HG03575 (cell line): Measurements from ENCODE around the gene PDILT.

Source experiments
- ATAC-seq: cut with Tn5 transposase; IDR thresholded peaks from one replicate; pipeline ENCODE4 v1.9.1; 2021; ENCODE audit not compliant: unreplicated experiment, insufficient number of reproducible peaks, low FRiP score; ENCODE audit errors: extremely low read depth

Gene PDILT

DNA sequence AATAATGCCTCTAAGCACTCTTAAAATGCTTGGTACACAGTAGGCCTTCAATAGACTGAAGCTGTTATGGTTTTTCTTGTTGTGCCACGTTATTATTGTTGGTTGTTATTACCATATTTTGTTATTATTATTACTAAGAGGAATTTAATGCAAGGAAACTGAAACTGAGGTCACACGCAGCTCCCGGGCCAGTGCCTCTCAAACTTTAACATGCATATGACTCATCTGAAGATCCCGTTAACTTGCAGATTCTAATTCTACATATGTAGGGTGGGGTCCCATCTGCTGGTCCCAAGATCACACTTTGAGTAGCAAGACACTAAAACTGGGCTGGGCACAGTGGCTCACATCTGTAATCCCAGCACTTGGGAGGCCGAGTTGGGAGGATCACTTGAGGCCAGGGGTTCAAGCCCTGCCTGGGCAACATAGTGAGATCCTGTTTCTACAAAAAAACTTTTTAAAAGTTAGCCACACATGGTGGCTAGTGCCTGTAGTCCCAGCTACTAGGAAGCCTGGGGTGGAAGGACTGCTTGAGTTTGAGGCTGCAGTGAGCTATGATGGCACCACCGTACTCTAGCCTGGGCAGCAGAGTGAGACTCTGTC is 5.7 kb upstream of the PDILT start:
- no peak for ATAC-seq

DNA sequence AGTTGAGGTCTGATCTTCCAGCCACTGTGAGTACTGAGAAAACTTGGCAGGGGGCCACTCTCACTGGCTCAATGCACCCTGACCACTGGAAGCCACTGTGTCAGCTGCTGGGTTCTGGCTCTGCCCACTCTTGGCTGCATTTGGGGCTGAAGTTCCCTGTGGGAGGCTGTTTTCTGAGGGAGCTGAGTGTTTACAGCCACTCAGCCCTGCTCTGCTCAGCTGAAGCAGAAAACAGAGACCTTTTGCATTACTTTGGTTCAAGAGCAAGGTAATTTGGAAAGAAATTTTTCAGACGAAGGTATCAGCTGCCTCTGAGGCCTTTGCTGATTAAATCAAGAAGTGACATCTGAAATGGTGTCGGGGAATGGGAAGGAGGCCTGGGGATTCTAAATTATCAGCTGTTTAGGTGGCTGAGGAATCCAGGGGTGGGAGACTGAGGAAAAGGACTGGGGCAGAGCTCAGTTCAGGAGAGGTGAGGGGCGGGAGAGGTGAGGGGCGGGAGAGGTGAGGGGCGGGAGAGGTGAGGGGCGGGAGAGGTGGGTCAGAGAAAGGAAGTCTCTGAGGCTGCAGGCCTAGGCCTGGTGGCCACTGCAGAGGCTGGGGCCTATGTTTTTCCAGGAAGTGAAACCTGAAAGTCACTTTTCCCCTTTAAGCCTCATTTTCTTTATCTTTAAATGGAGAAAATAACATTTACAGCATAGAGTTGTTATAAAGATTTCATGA is 5.0 kb upstream of the PDILT start, which contains the start of gene ACSM5:
Gene ACSM5, plus strand, starts transcription at position 137 of the 723 bp plus-strand sequence. CDS start 1,951 bp downstream, outside the sequence.
- ATAC-seq, result no peak

DNA sequence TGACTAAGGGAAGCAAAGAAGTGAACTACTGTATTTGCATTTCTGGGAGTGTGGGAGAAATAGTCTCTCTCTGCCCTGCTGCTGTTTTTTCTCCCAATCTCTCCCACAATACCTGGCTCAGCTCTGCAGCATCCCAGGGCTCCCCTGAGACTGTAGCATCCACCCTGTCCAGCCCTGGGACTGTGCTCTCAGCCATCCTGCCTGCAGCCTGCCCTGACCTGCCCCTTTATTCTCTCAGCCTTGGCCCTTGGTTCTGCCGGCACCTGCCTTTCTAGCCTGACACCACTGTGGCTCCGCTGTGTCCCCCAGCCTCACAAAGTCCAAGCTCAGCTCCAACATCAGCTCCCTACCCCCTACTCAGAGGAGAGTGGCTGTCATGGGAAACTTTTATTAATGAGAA is 1.9 kb downstream of the PDILT start:
- ATAC-seq, result no peak

DNA sequence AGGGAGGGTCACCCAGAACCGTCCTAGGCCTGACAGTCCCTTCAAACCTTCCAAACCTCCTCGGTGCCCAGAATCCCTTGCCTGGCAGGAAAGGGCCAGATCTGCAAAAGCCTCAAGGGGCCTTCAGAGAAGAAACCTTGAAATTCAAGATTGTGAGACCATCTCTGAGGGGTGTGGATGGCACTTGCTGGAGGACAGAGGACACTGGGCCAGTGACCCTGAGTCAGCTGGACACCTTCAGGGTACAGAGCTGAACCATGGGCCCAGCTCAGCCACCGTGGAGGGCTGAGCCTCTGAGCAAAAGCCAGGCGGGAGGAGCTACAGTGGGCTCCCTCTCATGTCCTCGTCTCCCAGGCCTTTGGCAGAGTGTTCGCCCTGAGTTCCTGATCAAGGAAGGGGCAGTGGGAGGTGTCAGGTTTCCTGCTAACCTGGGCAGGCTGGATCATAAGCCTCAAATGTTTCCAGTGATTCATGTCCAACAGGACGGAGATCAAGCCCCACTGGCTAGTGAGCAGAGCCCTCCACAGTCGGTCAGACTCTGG is 3.0 kb downstream of the PDILT start:
- ATAC-seq, result no peak

DNA sequence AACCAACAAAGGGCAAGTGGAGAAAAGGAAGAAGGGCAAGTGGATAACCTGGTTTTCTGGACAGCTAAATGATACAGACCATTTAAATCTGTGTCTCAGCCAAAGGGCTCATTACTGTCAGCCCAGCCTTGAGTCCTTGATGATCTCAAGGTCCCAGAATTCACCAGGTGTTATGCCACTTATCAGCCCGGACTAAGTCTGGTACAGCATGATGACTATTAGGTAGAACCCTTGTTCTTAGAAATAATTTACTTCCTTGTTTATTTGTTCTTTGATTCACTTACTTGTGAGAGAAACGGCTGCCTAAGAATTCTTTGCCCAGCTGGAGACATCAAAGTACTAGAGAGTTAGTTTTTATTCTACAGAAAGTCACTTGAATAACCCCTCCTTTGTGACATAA is 3.5 kb downstream of the PDILT start:
- no peak for ATAC-seq

DNA sequence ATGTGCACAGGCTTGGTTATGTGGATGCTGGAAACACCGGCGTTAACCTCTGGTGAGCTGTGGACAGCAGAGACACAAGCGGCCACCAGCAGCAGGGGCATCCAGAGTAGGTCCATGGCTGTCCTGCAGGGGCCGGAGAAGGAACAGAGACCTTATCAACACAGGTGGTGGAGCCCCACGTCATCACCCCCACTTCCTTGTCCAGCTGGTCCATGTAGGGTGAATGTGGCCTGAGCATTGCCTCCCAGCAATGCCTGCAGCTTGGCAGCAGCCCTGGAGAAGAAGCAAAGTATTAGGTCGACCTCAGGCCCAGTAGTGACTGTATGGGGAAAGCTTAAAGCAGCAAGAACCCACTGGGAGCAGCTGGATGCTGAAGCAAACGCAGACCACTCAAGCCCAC is 5.4 kb downstream of the PDILT start:
- ATAC-seq, result no peak

DNA sequence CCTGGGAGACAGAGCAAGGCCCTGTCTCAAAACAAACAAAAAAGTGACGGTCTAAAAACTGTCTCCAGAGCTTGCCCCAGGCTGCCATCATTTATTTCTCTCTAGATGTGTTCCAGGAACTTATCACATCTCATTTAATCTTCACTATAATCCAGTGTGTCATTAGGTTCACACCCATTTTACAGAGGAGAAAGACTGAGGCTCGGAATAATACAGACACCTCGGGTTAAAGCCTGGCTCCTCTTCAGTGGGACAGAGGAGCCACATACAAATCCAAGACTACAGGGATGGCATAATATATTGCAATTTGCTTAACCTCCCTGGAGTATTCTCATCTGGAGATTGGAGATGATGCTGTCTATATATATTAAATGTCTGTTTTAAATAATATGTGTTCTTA is 5.9 kb downstream of the PDILT start:
- ATAC-seq, result no peak

DNA sequence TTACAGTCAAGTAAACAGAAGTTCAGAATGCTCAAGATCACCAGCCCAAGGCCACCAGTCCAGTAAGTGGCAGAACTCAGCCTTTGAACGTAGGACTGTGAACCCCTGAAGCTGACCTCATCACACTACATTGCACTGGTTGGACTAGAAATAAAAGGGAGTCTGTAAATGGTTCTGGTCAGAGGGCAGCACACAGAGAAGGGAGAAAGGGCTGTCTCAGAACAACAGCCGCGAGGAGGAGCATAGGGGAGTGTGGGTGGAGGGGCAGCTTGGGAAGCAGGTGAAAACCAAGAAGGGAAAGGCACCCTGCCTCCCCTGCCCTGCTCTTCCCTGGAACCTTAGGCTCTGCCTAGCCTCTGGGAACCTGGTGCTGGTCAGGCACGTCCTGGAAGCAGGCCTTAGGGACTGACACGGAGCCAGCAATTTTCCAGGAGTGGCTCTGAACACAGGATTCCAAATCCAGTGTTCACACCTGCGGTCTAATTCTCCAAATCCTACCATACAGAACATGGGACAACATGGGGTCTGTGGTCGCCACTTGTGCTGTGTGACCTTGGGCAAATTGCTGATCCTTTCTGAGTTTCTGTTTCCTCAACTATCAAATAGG is 7.0 kb downstream of the PDILT start:
- ATAC-seq, result no peak

DNA sequence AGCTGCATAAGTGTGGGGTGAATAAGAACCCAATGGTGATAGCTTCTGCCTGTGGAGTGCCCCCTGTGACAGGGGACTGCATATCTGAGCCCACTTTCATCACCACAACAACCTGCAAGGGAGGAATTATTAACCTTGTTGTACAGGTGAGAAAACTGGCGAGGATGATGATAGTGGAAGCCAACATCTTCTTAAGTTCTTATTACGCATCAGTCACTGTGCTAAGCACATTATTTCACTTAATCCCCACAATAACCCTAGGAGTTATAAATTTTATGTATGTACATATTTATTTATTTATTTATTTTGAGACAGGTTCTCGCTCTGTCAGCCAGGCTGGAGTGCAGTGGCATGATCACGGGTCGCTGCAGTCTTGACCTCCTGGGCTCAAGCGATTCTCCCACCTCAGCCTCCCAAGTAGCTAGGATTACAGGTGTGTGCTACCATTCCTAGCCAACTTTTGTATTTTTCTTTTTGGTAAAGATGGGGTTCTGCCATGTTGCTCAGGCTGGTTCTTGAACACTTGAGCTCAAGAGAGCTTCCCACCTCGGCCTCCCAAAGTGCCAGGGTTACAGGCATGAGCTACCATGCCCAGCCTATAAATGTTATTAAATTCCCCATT is 7.6 kb downstream of the PDILT start:
- no peak for ATAC-seq

DNA sequence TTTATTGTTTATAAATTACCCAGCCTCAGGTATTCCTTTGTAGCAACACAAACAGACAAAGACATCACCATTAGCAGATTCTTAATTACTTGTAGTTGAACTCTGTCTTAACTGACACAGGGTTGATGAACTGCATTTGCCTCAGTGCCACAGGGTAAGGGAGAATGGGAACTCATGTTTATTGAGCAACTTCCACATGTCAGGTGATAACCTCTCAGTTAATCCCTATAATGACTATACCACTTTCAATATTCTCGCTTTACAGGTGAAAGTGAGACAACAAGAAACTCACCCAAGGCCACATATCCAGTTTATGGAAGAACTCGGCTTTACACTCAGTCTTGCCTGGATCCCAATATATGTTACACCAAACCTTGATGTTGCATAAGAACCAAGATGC is 8.6 kb downstream of the PDILT start:
- no peak for ATAC-seq

DNA sequence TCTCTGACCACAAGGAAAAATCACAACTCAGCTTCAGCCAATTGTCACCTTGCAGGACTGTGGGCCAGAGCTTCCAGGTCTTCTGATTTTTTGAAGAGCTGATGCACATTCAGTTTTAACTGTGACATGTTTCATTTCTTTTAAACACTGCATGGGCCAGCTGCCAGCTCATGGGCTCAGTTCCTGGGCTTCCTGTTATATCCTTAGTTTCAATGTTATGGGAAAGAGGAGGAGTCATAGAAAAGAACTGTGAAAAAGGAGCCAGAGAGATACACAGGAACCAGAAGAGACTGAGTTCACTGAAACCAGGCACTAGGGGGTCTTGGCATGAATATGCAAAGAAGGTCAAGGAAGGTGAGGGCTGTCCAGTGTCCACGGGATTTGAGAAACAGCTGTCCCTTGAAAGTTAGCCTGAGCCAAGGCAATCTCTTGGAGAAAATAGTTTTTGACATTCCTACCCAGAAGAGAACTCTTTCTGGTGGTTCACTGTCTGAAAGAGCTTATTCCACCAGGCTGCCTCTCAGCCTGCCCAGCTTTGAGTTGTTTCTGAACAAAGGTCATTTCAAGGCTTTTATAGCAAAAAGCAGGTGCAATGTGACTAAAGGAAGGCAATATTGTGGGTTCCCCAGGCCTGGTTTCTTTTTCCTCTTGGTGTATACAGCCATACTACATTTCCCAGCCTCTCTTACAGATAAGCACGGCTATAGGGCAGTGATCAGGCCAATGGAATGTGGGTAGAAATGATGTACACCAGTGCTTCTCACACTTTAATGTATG is 10.5 kb downstream of the PDILT start:
- no peak for ATAC-seq

DNA sequence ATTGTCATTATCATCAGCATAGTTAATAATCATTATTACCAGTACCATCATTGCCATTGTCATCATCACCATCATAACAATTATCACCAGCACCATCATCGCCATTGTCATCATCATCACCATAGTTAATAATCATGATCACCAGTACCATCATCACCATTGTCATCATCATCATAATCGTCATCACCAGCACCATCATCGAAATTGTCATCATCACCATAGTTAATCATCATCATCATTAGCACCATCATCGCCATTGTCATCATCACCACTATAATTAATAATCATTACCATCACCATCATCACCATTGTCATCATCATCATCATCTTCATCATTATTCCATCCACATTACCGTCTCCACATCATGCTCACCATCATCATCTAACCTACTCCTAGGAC is 13.5 kb downstream of the PDILT start:
- ATAC-seq, result no peak

DNA sequence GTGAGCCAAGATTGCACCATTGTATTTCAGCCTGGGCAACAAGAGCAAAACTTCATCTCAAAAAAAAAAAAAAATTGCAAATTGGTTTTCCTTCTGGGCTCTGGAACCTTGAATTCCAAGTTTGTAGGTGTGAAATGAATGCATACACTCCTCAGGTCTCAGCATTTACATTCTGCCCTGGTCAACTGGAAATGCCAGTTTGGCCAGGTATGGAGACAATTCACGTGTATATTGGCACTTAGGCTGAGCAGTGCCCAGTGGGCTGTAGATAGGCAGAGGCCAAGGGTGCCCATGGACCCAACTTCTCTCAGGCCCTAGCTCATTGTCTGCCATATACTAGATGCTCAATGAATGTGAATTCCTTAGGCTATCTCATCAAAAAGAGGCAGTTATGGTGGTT is 15.7 kb downstream of the PDILT start:
- ATAC-seq, result no peak

DNA sequence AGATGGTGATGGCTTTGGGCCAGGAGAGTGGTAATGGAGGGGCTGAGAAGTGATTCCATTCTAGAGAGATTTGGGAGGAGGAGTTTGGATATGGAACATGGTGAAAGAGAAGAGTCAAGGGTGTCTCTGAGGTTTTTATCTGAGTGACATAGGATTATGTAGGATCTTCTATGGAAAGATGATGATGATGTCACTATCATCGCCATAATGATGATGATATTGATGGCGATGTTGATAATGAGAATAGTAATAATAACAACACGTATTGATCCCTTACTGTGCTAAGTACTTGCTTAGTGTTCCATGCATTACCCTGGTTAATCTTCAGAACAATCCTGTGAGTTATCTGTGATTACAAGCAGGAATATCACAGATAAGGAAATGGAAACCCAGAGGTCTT is 16.6 kb downstream of the PDILT start:
- no peak for ATAC-seq

DNA sequence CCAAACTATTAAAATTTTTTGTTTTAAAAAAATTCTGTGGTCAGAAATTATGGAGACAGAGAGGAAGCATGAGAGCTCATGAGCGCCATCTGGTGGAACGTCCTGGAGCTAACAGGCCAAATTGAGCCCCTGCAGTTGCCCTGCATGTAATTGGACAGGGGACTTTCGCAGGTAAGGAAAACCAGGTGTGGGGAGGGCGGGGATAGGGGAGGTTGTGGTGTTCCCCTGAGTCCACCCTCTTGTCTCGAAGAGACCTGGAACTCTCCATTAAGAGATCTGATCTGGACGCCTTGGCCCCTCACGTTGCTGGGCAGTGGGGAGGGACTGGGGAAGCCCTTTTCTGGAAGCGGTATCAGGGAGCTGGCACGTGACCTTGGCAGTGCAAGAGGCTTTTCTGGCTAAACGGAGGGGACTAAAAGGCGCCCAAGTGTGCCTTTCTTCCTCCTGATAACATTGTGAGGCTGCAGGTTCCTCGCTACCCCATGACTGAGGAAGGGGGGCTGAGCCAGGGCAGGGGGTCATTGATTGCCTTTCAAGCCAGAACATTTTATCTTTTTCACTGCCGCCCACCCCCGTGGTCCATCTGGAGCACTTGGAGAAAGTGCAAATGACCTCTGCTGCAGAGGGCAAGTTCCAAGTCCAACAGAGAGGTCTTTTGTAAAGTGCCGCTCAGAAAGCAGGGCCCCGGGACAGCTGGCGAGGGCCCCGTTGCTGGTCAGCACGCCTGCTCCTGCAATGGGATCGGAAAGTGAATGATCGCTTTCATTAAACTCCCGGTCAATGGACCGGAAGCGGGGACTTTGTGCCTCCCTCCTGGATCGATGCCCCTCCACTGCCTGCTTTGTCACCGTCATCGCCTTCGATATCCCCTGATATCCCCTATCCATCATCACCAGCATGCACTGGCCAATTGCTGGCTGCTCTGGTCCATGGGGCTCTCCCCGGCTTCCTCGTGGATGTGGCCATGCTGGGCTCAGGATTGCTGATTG is 18.4 kb downstream of the PDILT start:
- no peak for ATAC-seq

DNA sequence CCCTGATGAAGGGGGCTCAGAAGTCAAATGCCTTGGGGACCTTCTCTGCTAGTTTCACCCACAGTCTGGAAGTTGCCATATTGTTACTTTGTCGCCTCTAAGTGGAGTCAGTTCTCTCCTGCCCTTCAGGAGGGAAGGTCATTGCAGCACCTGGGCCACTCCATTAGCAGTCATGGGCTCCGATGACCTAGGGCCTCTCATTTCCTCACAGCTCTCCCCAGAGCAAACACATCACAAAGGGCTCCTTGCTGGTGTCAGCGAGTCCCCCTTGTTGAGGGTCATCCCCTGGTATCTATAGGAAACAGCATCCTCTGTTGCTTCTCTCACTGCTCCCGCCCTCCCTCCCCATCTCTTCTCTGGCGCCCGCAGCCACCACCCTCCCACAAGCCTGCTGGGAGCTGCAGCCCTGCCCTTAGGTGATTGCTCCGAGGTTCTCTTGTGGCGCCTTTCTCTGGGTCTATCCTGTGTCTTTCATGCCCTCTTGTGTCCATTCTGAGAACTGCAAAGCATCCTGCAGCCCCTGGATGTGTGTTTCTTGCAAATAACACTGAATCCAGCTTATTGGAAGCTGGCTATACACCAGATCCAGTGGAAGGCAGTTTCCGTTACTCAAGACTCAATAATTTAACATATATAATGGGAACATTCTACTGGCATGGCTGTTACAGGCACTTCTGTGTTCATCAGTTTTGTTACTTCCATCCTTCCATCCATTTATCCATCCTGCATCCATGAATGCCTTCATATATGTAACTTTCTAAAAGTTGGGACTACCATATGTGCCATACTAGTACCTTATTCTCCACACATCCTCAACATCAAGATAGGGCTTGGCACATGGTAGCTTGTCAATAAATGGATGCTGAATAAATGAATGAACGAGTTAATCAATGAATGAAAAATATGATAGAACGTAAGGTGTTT is 21.2 kb downstream of the PDILT start:
- no peak for ATAC-seq
